K562 (cell line): ENCODE results near the gene PCNX3. TPM values are rescaled to one million over a fixed set of nuclear protein-coding genes. Genes with fewer than 3 reads are reported as not detected.

Experiments
- ATAC-seq: fragments of 200-7000 bp; cut with Tn5 transposase; 3 replicates; pipeline ENCODE4 v1.9.1; 2020; ENCODE audit warnings: moderate library complexity
- BruUV-seq: library from RNA; stranded (reverse); fragments of 400-500 nt; replicated peaks from 2 replicates; lab custom pipeline; 2021; lab: Mats Ljungman, UMichigan
- CTCF ChIA-PET: fragments of 300-600 bp; formaldehyde crosslinking; extraction: SDS; loops from one replicate; lab custom pipeline; 2021; ENCODE audit warnings: low intra/inter-chr PET ratio; lab: Yijun Ruan, JAX
- POLR2A ChIA-PET: fragments of 300-600, 350-650 bp; sonication (Branson Sonifier 250); formaldehyde crosslinking; extraction: SDS; loops from one replicate; lab custom pipeline; 2021; ENCODE audit warnings: antibody characterized with exemption, inconsistent platforms; lab: Yijun Ruan, JAX
- DNase-seq, 4 experiments: peaks; one replicate each; pipeline versions ENCODE4 v3.0.0 to v3.0.0-alpha.2; 2011 to 2018; ENCODE audit warnings: low spot score in 3 of 4, mixed read lengths in 3 of 4; ENCODE audit errors: extremely low read depth in 1 of 4
- FAIRE-seq: peaks from 2 replicates; lab custom pipeline; 2011; peaks lifted over from hg19 to GRCh38; lab: Jason Lieb, UNC
- H2AFZ ChIP-seq: 2 replicates; pipeline ENCODE4 v1.6.0; 2011; ENCODE audit warnings: low read depth, low read length, control low read depth, inconsistent platforms
- H3K27ac ChIP-seq: fragments of 200-600 bp; 3 replicates; pipeline ENCODE4 v1.8.0; 2011; ENCODE audit warnings: low read depth, mild to moderate bottlenecking, control low read depth, inconsistent platforms, low read length, moderate library complexity, mixed read lengths; ENCODE audit errors: extremely low read depth
- H3K27me3 ChIP-seq, 2 experiments: fragments of 300-600 bp in 1 of 2; 2 replicates in 1 of 2; 3 replicates in 1 of 2; pipeline versions ENCODE4 v1.6.0 to v1.8.0; 2011; ENCODE audit warnings: inconsistent platforms in 2 of 2, low read length in 2 of 2, mild to moderate bottlenecking in 1 of 2, mixed read lengths in 1 of 2, moderate library complexity in 1 of 2; ENCODE audit not compliant: control insufficient read depth in 2 of 2, insufficient read depth in 2 of 2
- H3K36me3 ChIP-seq: fragments of 300-600 bp; 3 replicates; pipeline ENCODE4 v1.8.0; 2011; ENCODE audit warnings: mild to moderate bottlenecking, low read length, inconsistent platforms; ENCODE audit not compliant: control insufficient read depth, insufficient read depth
- H3K4me1 ChIP-seq, 2 experiments: fragments of 200-600 bp in 1 of 2; replicated peaks in 1 of 2; 2 replicates in 1 of 2; 3 replicates in 1 of 2; pipeline versions ENCODE4 v1.5.1 to v1.8.0; 2011; ENCODE audit warnings: inconsistent platforms in 2 of 2, low read length in 2 of 2, mild to moderate bottlenecking in 1 of 2, mixed read lengths in 1 of 2, moderate library complexity in 1 of 2; ENCODE audit not compliant: control insufficient read depth in 2 of 2, insufficient read depth in 2 of 2
- H3K4me2 ChIP-seq: 2 replicates; pipeline ENCODE4 v1.6.1; 2011; ENCODE audit warnings: low read length, control low read depth, inconsistent platforms, mixed read lengths; ENCODE audit not compliant: insufficient read depth
- H3K4me3 ChIP-seq: fragments of 200-600 bp; sonication (generic), shearing (Covaris generic); 2 replicates; pipeline ENCODE4 v1.5.1; 2016; ENCODE audit warnings: control low read depth, inconsistent platforms
- H3K79me2 ChIP-seq: fragments of 200-600 bp; 3 replicates; pipeline ENCODE4 v1.8.0; 2011; ENCODE audit warnings: low read length, inconsistent platforms; ENCODE audit not compliant: control insufficient read depth, insufficient read depth
- H3K9ac ChIP-seq, 2 experiments: 2 replicates each; pipeline versions ENCODE4 v1.6.0 to v1.6.1; 2011; ENCODE audit warnings: low read depth in 2 of 2, low read length in 2 of 2, control low read depth in 1 of 2, inconsistent platforms in 1 of 2, mild to moderate bottlenecking in 1 of 2, mixed read lengths in 1 of 2; ENCODE audit not compliant: insufficient read depth in 1 of 2
- H3K9me1 ChIP-seq: one replicate; pipeline ENCODE4 v1.6.0; 2011; ENCODE audit warnings: inconsistent platforms, mild to moderate bottlenecking, low read length, moderate library complexity; ENCODE audit not compliant: control insufficient read depth, insufficient read depth
- H3K9me3 ChIP-seq: replicated peaks from 2 replicates; pipeline ENCODE4 v1.5.1; 2011; ENCODE audit warnings: low read depth, low read length, inconsistent platforms; ENCODE audit not compliant: control insufficient read depth, insufficient read depth
- H4K20me1 ChIP-seq: replicated peaks from 2 replicates; pipeline ENCODE4 v1.6.1; 2011; ENCODE audit warnings: low read length, inconsistent platforms, mixed read lengths; ENCODE audit not compliant: control insufficient read depth, insufficient read depth
- BCOR ChIP-seq: fragments of 450-650 bp; IDR thresholded peaks from 2 replicates; pipeline ENCODE4 v1.6.1; 2016
- ESRRB ChIP-seq: fragments of 250-450 bp; sonication (Bioruptor Pico); IDR thresholded peaks from 2 replicates; pipeline ENCODE4 v1.5.0; 2020; ENCODE audit warnings: mild to moderate bottlenecking, moderate library complexity, borderline replicate concordance
- KDM1A ChIP-seq, 2 experiments: fragments of 450-650 bp; IDR thresholded peaks; 2 replicates each; pipeline ENCODE4 v1.6.1; 2016; ENCODE audit warnings: mild to moderate bottlenecking in 2 of 2
- NCOR1 ChIP-seq: fragments of 450-650 bp; IDR thresholded peaks from 2 replicates; pipeline ENCODE4 v1.6.1; 2016; ENCODE audit warnings: mild to moderate bottlenecking, moderate library complexity
- RBM25 ChIP-seq: fragments of 200-400 bp; formaldehyde crosslinking; IDR thresholded peaks from 2 replicates; pipeline ENCODE4 v1.6.1; 2018; ENCODE audit warnings: low read length, low read depth, moderate library complexity; ENCODE audit not compliant: severe bottlenecking
- TAF7 ChIP-seq: fragments of 450-650 bp; IDR thresholded peaks from 2 replicates; pipeline ENCODE4 v1.6.1; 2016; ENCODE audit warnings: missing genetic modification characterization, missing compliant biosample characterization
- TBP ChIP-seq: optimal IDR thresholded peaks from 2 replicates; pipeline ENCODE3; 2011; ENCODE audit warnings: low read depth, low read length, improper control_type of control experiment
- VEZF1 ChIP-seq: fragments of 200-800 bp; sonication (Bioruptor generic); IDR thresholded peaks from 2 replicates; pipeline ENCODE4 v1.6.1; 2017; ENCODE audit warnings: missing genetic modification characterization, missing compliant biosample characterization
- ZNF121 ChIP-seq: sonication (generic); formaldehyde crosslinking; conservative IDR thresholded peaks from 2 replicates; pipeline ENCODE4 v1.8.0; 2022; ENCODE audit warnings: missing genetic modification reagents
- WGBS: fragments of 100-300 bp; shearing (Covaris generic); methylation state at CpG from one replicate; pipeline ENCODE4 v1.1.6; 2016; ENCODE audit warnings: low coverage, mixed read lengths; ENCODE audit not compliant: insufficient coverage; ENCODE audit errors: missing lambda C conversion rate; 5-methylcytosine and 5-hydroxymethylcytosine counted together
- in situ Hi-C: fragments of 300-500 bp; cut with MboI; formaldehyde crosslinking; loops from 4 replicates; pipeline ENCODE4 v1.15.0; 2018; ENCODE audit warnings: inconsistent platforms, mixed read lengths
- intact Hi-C: fragments of 100-400 bp; cut with micrococcal nuclease; formaldehyde crosslinking; loops from 2 replicates; pipeline ENCODE4 v1.14.2; 2022
- polyA plus RNA-seq, 8 experiments: library from polyadenylated mRNA; depleted of rRNA in 4 of 8; stranded (reverse) in 5 of 8; unstranded in 3 of 8; fragments of >200 nt; fragmentation: Nextera tagmentation in 2 of 8; fragmentation: Illumina TruSeq in 1 of 8; extraction: Ambion mirVana in 2 of 8; extraction: Trizol in 1 of 8; gene quantifications; 2 replicates each; pipeline versions ENCODE4 v1.2.1 to v1.2.3, GENCODE V29; 2011 to 2014; ENCODE audit warnings: inconsistent platforms in 1 of 8, missing spikeins in 1 of 8
- total RNA-seq, 7 experiments: library from RNA; depleted of rRNA in 6 of 7; stranded (reverse); fragments of >200 nt in 6 of 7; fragmentation: Illumina TruSeq in 2 of 7; extraction: Trizol in 2 of 7; gene quantifications; 2 replicates each; pipeline versions ENCODE4 v1.2.1 to v1.2.3, GENCODE V29; 2011 to 2021; ENCODE audit warnings: low replicate concordance in 1 of 7

Gene PCNX3
- total and polyA plus RNA-seq, 9 of the 15 experiments (the other 6 are each of a cell fraction or from before 2014, with no cell fraction given) = 0.11 to 47.8 (median 12.8) TPM

GRCh38 chr11:65672982-65673381, 57.4 kb downstream of the PCNX3 start:
- in situ Hi-C loops = no loop called here
- POLR2A ChIA-PET = interaction anchor here (0.8 kb wide), 1 partner anchor 10 kb away, joined by 3 read pairs; no protein-coding TSS in a partner anchor
- Histone ChIP-seq H3K4me2 (no peak overlapping the region), H3K79me2 (no peaks in the 10 kb centered on the region), H3K27me3 (no peaks in the 10 kb centered on the region), H4K20me1 (no peaks in the 10 kb centered on the region), H3K4me3 (no peak overlapping the region), H2AFZ (no peak overlapping the region), H3K36me3 (no peaks in the 10 kb centered on the region), H3K4me1 (no peaks in the 10 kb centered on the region), H3K9ac (no peak overlapping the region), H3K9me1 (no peaks in the 10 kb centered on the region), H3K9me3 (no peaks in the 10 kb centered on the region), H3K27ac (no peak overlapping the region)
- FAIRE-seq (no peak), ATAC-seq (no peak), DNase-seq (no peak)
- CTCF ChIA-PET = no interaction called here
- intact Hi-C loops = no loop called here
- BruUV-seq = no TSS peak
- 14% methylated on average over 1 of the region's 2 CpGs for WGBS
- TF ChIP-seq ZNF121 (CRISPR knock-in tag) (peak; percentile 94), TAF7 (no peak), VEZF1 (no peak), ESRRB (CRISPR knock-in tag) (no peak), NCOR1 (no peak), BCOR (peak; percentile 40; the same call in 1 of the 2 replicates), TBP (no peak), KDM1A (IDR thresholded peaks at IDR 0.05) (no peak), RBM25 (peak; percentile 50)
